A549 (cell line): ENCODE data around the gene FBXO3. TPM values are rescaled to one million over a fixed set of nuclear protein-coding genes. Genes with fewer than 3 reads are reported as not detected.
A peak's percentile ranks its signal among the peaks of the same experiment; 100 is the strongest.

Experiments
- ATAC-seq, 2 experiments: fragments of 200-7000 bp in 1 of 2; fragments of >200 bp in 1 of 2; cut with Nextera tagmentation in 1 of 2; cut with Tn5 transposase in 1 of 2; 3 replicates each; pipeline versions ENCODE4 v1.8.0 to v1.9.1; 2018 to 2020; ENCODE audit warnings: mild to moderate bottlenecking in 1 of 2, moderate library complexity in 1 of 2
- CTCF ChIA-PET: fragments of 300-600 bp; sonication (Branson Sonifier 250); formaldehyde crosslinking; extraction: SDS; loops from one replicate; lab custom pipeline; 2021; ENCODE audit warnings: antibody characterized with exemption, inconsistent platforms; lab: Yijun Ruan, JAX
- POLR2A ChIA-PET: fragments of 350-600 bp; formaldehyde crosslinking; extraction: SDS; loops from one replicate; lab custom pipeline; 2021; ENCODE audit warnings: antibody characterized with exemption, inconsistent platforms; lab: Yijun Ruan, JAX
- DNase-seq, 2 experiments: peaks; one replicate each; pipeline versions ENCODE4 v3.0.0 to v3.0.0-alpha.2; 2011 to 2016; ENCODE audit warnings: low read depth in 1 of 2, low spot score in 1 of 2
- FAIRE-seq: peaks from 2 replicates; lab custom pipeline; 2011; peaks lifted over from hg19 to GRCh38; lab: Jason Lieb, UNC
- H3K27ac ChIP-seq, 2 experiments: fragments of >200 bp; sonication (Bioruptor Twin); formaldehyde crosslinking; 3 replicates each; pipeline ENCODE4 v1.5.1; 2016 to 2017
- H3K4me1 ChIP-seq: fragments of >200 bp; sonication (Bioruptor Twin); formaldehyde crosslinking; 3 replicates; pipeline ENCODE4 v1.6.1; 2016
- H3K4me2 ChIP-seq: fragments of >200 bp; sonication (Bioruptor Twin); formaldehyde crosslinking; 3 replicates; pipeline ENCODE4 v1.6.1; 2016
- H3K4me3 ChIP-seq: fragments of >200 bp; sonication (Bioruptor Twin); formaldehyde crosslinking; 3 replicates; pipeline ENCODE4 v1.5.1; 2016
- H3K9me3 ChIP-seq: fragments of >200 bp; sonication (Bioruptor Twin); formaldehyde crosslinking; 3 replicates; pipeline ENCODE4 v1.6.1; 2016
- BCL3 ChIP-seq: fragments of >200 bp; sonication (Bioruptor Twin); formaldehyde crosslinking; IDR thresholded peaks from 3 replicates; pipeline ENCODE4 v1.6.1; 2016
- CBX2 ChIP-seq: fragments of 200-600 bp; sonication (generic); IDR thresholded peaks from 2 replicates; pipeline ENCODE4 v1.6.1; 2016; ENCODE audit warnings: low read depth, mild to moderate bottlenecking, borderline replicate concordance
- CTCF ChIP-seq: fragments of >200 bp; sonication (Bioruptor Twin); formaldehyde crosslinking; IDR thresholded peaks from 3 replicates; pipeline ENCODE4 v1.5.1; 2016
- EHMT2 ChIP-seq: fragments of 200-600 bp; sonication (generic); IDR thresholded peaks from 2 replicates; pipeline ENCODE4 v1.6.1; 2016; ENCODE audit warnings: antibody characterized with exemption, low read depth, mild to moderate bottlenecking, moderate library complexity
- ELK1 ChIP-seq: fragments of 150-350 bp; IDR thresholded peaks from 2 replicates; pipeline ENCODE4 v1.6.1; 2014; ENCODE audit warnings: low read depth, mild to moderate bottlenecking, low read length
- EP300 ChIP-seq, 2 experiments: fragments of >200 bp; sonication (Bioruptor Twin); formaldehyde crosslinking; IDR thresholded peaks; 2 replicates in 1 of 2; 3 replicates in 1 of 2; pipeline ENCODE4 v1.6.1; 2016 to 2017
- FOSB ChIP-seq: fragments of 250-450 bp; sonication (Bioruptor Pico); IDR thresholded peaks from 2 replicates; pipeline ENCODE4 v1.5.0; 2020; ENCODE audit warnings: mild to moderate bottlenecking, moderate library complexity
- FOSL2 ChIP-seq, 2 experiments: fragments of 450-650 bp in 1 of 2; fragments of >200 bp in 1 of 2; sonication (Bioruptor Twin) in 1 of 2; formaldehyde crosslinking; IDR thresholded peaks; 2 replicates each; pipeline versions ENCODE4 v1.5.0 to v1.6.1; 2016 to 2020; ENCODE audit warnings: mild to moderate bottlenecking in 1 of 2, moderate library complexity in 1 of 2
- HDAC2 ChIP-seq: fragments of 200-600 bp; sonication (generic); IDR thresholded peaks from 2 replicates; pipeline ENCODE4 v1.6.1; 2016
- HEYL ChIP-seq: fragments of 250-450 bp; sonication (Bioruptor Pico); IDR thresholded peaks from 2 replicates; pipeline ENCODE4 v1.8.0; 2021; ENCODE audit warnings: mild to moderate bottlenecking, moderate library complexity
- JUNB ChIP-seq: fragments of >200 bp; sonication (Bioruptor Twin); formaldehyde crosslinking; IDR thresholded peaks from 2 replicates; pipeline ENCODE4 v1.6.1; 2016
- MAFK ChIP-seq: fragments of 450-650 bp; IDR thresholded peaks from 2 replicates; pipeline ENCODE4 v1.6.1; 2014; ENCODE audit not compliant: partially characterized antibody
- MYC ChIP-seq: IDR thresholded peaks from 2 replicates; pipeline ENCODE4 v1.6.1; 2012; ENCODE audit warnings: mild to moderate bottlenecking, inconsistent platforms, low read length, improper control_type of control experiment, borderline replicate concordance
- NFE2L2 ChIP-seq: fragments of 150-350 bp; conservative IDR thresholded peaks from 2 replicates; pipeline ENCODE4 v1.6.1; 2014; ENCODE audit warnings: low read length
- NPAS2 ChIP-seq: fragments of 250-450 bp; sonication (Bioruptor Pico); IDR thresholded peaks from 2 replicates; pipeline ENCODE4 v1.8.0; 2022; ENCODE audit warnings: mild to moderate bottlenecking, moderate library complexity, borderline replicate concordance
- POLR2AphosphoS2 ChIP-seq: conservative IDR thresholded peaks from 2 replicates; pipeline ENCODE4 v1.6.1; 2012; ENCODE audit warnings: low read length, improper control_type of control experiment, inconsistent platforms
- RAD21 ChIP-seq, 2 experiments: fragments of >200 bp in 1 of 2; sonication (Bioruptor Twin) in 1 of 2; formaldehyde crosslinking in 1 of 2; IDR thresholded peaks in 1 of 2; conservative IDR thresholded peaks in 1 of 2; 2 replicates in 1 of 2; 3 replicates in 1 of 2; pipeline ENCODE4 v1.6.1; 2012 to 2018; ENCODE audit warnings: inconsistent platforms in 1 of 2
- RARB ChIP-seq: fragments of 250-450 bp; sonication (Bioruptor Pico); IDR thresholded peaks from 2 replicates; pipeline ENCODE4 v1.8.0; 2021; ENCODE audit warnings: mild to moderate bottlenecking, moderate library complexity
- RCOR1 ChIP-seq: fragments of 150-350 bp; IDR thresholded peaks from 2 replicates; pipeline ENCODE4 v1.6.1; 2014; ENCODE audit warnings: antibody characterized with exemption, low read length, low read depth
- RNF2 ChIP-seq: fragments of 200-600 bp; sonication (generic); IDR thresholded peaks from 2 replicates; pipeline ENCODE4 v1.6.1; 2016; ENCODE audit warnings: low read depth, mild to moderate bottlenecking, antibody characterized with exemption, moderate library complexity, borderline replicate concordance
- SMC3 ChIP-seq: fragments of >200 bp; sonication (Bioruptor Twin); formaldehyde crosslinking; IDR thresholded peaks from 3 replicates; pipeline ENCODE4 v1.6.1; 2018; ENCODE audit warnings: inconsistent platforms
- USF2 ChIP-seq: fragments of 450-650 bp; IDR thresholded peaks from 2 replicates; pipeline ENCODE4 v1.6.1; 2014; ENCODE audit warnings: antibody characterized with exemption
- ZC3H11A ChIP-seq: fragments of 450-650 bp; IDR thresholded peaks from 2 replicates; pipeline ENCODE4 v1.6.1; 2014; ENCODE audit warnings: antibody characterized with exemption, mild to moderate bottlenecking
- ZFP36 ChIP-seq: fragments of 450-650 bp; IDR thresholded peaks from 2 replicates; pipeline ENCODE4 v1.6.1; 2014; ENCODE audit warnings: borderline replicate concordance; ENCODE audit not compliant: partially characterized antibody
- ZSCAN20 ChIP-seq: fragments of 250-450 bp; sonication (Bioruptor Pico); IDR thresholded peaks from 2 replicates; pipeline ENCODE4 v1.8.0; 2022; ENCODE audit warnings: mild to moderate bottlenecking, moderate library complexity
- WGBS: methylation state at CpG from one replicate; pipeline ENCODE4 v1.1.6; 2017; ENCODE audit errors: missing lambda C conversion rate; 5-methylcytosine and 5-hydroxymethylcytosine counted together
- polyA plus RNA-seq, 4 experiments: library from polyadenylated mRNA; depleted of rRNA in 3 of 4; stranded (reverse); fragments of >200 nt; fragmentation: RNase III in 1 of 4; extraction: RNeasy Plus Mini Kit Qiagen cat#74134 plus additional on column Dnase treatment in 1 of 4; gene quantifications; 2 replicates in 3 of 4; 3 replicates in 1 of 4; pipeline ENCODE4 v1.2.3, GENCODE V29; 2011 to 2017
- TF ChIP-seq, protein P1 (sequence below): IDR thresholded peaks from 2 replicates; pipeline ENCODE4 v1.6.1; 2012; ENCODE audit warnings: low read depth, borderline replicate concordance
- TF ChIP-seq, protein P2 (sequence below): IDR thresholded peaks from 2 replicates; pipeline ENCODE4 v1.6.1; 2012

FBXO3 gene
- polyA plus RNA-seq, 2 of the 4 experiments (the other 2 are of a cell fraction), result 22.5 to 42.6 TPM

- TF ChIP-seq JUNB (no peak), CTCF (no peak), ZC3H11A (no peak), RARB (CRISPR knock-in tag) (no peak), ELK1 (no peak), MYC (no peak), ZSCAN20 (CRISPR knock-in tag) (no peak), HEYL (CRISPR knock-in tag) (no peak), ZFP36 (no peak), EP300 (IDR thresholded peaks at IDR 0.05) (no peak), SMC3 (no peak), FOSL2 (IDR thresholded peaks at IDR 0.05) (no peak), FOSL2 (CRISPR knock-in tag; IDR thresholded peaks at IDR 0.05) (no peak), CBX2 (no peak), RCOR1 (no peak), HDAC2 (no peak), FOSB (CRISPR knock-in tag) (no peak)
- TF ChIP-seq, protein P1, sequence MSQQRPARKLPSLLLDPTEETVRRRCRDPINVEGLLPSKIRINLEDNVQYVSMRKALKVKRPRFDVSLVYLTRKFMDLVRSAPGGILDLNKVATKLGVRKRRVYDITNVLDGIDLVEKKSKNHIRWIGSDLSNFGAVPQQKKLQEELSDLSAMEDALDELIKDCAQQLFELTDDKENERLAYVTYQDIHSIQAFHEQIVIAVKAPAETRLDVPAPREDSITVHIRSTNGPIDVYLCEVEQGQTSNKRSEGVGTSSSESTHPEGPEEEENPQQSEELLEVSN, result no peak
- TF ChIP-seq, protein P2, sequence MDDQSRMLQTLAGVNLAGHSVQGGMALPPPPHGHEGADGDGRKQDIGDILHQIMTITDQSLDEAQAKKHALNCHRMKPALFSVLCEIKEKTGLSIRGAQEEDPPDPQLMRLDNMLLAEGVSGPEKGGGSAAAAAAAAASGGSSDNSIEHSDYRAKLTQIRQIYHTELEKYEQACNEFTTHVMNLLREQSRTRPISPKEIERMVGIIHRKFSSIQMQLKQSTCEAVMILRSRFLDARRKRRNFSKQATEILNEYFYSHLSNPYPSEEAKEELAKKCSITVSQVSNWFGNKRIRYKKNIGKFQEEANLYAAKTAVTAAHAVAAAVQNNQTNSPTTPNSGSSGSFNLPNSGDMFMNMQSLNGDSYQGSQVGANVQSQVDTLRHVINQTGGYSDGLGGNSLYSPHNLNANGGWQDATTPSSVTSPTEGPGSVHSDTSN, result no peak
- Histone ChIP-seq H3K4me2 (no peak overlapping the region), H3K4me1 (no peaks in the 10 kb centered on the region), H3K9me3 (0 out of 3 replicates have a peak, but pooled peaks cover 3% of the 10 kb centered on the region), H3K4me3 (no peak overlapping the region), H3K27ac (no peak overlapping the region)
- FAIRE-seq, result no peak
- DNase-seq, result no peak
- ChIA-PET POLR2A (no interaction called here), CTCF (interaction anchor here (6.5 to 8.3 kb wide), 2 partner anchors 11 to 12 kb away, joined by 66 to 86 read pairs; no protein-coding TSS in a partner anchor)
- ATAC-seq, result peak in 1 of 2 experiments; percentile 42; a peak in 3 of 6 replicates
- WGBS, result 44% methylated on average over 16 of the region's 16 CpGs
Measured at GRCh38 chr11:33819278-33820035, 45.1 kb upstream of the FBXO3 start.

GRCh38 chr11:33808228-33808828 lies 34.0 kb upstream of the FBXO3 start:
- no peak overlapping the region; the same call in 2 of the 3 replicates for H3K4me2 ChIP-seq
- H3K9me3 ChIP-seq, result no peaks in the 10 kb centered on the region
- no peaks in the 10 kb centered on the region for H3K4me1 ChIP-seq
- no peak overlapping the region for H3K4me3 ChIP-seq
- 27% methylated on average over 12 of the region's 12 CpGs for WGBS
- ATAC-seq (peak; percentile 90 to 99), FAIRE-seq (no peak), DNase-seq (peak; percentile 76 to 81)
- ChIA-PET POLR2A (no interaction called here), CTCF (interaction anchor here (0.6 to 7.3 kb wide), 38 partner anchors 9 to 776 kb away, joined by 3 to 239 read pairs (median 4); no protein-coding TSS in a partner anchor)
- no peak overlapping the region for H3K27ac ChIP-seq
- TF ChIP-seq BCL3 (no peak), SMC3 (peak; percentile 73), RNF2 (no peak), EHMT2 (no peak), RCOR1 (no peak), ELK1 (no peak), ZC3H11A (no peak), POLR2AphosphoS2 (no peak), NFE2L2 (no peak), MAFK (peak; percentile 56), USF2 (no peak), RAD21 (conservative IDR thresholded peaks at IDR 0.05 in 1 of 2, IDR thresholded peaks at IDR 0.05 in 1 of 2) (peak; percentile 80 to 84), NPAS2 (no peak), MYC (no peak)
